Stimulated activated CD8-positive, alpha-beta memory T cell treated with anti-CD3 and anti-CD28 coated beads, Interleukin-7, amount 100 ng/mL, for 48 hours (primary cell): ENCODE data around the gene ST3GAL5.

Experiments
- DNase-seq, 2 donors: peaks; one replicate each; pipeline ENCODE4 v3.0.0-alpha.2; 2020; ENCODE audit warnings: low read depth in 1 of 2; ENCODE audit errors: extremely low read depth in 1 of 2

ST3GAL5 gene

DNA sequence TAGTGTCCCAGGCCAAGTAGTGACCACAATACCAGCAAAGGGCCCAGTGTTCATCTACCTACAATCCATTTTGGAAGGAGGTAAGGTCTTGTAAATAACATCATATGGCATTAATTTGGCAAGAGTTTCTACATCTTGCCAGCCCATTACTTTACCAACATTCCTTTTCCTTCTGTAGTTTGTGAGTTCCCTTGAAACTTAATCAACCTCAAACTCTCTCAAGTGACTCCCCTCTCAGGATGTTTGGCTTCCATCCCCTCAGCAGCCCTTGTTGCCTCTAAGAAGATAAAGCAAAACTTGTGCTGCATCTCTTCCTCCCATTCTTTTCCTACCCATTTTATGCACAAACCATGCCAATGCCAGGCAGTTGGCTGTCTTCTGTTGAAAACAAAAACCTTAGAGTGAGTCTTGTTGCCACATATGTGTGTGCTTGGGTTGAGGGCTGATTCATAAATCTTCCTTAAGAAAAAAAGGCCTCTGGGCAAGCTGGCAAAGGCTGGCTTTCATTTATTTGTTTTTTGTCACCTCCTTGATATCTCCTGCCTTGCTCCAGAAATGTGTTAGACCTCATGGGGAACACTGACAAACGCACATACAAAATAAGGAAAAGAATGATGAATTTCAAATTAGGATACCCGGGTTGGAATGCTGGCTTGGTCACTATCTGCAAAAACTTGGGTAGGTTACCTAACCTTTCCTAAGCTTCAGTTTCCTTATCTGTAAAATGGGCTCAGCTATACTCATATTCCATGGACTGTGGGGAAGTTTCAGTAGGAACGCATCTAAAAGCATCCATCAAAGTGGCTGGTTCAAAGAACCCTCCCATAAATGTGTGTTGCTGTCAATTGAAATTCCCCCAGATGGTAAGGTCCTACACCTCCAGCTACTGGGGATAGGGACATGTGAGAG lies 29.4 kb upstream of the ST3GAL5 start:
- DNase-seq: no peak

- DNase-seq: no peak
Observed at GRCh38 chr2:85915606-85916303, 27.0 kb upstream of the ST3GAL5 start.

GRCh38 chr2:85914922-85915321 lies 26.1 kb upstream of the ST3GAL5 start:
- no peak for DNase-seq

DNA sequence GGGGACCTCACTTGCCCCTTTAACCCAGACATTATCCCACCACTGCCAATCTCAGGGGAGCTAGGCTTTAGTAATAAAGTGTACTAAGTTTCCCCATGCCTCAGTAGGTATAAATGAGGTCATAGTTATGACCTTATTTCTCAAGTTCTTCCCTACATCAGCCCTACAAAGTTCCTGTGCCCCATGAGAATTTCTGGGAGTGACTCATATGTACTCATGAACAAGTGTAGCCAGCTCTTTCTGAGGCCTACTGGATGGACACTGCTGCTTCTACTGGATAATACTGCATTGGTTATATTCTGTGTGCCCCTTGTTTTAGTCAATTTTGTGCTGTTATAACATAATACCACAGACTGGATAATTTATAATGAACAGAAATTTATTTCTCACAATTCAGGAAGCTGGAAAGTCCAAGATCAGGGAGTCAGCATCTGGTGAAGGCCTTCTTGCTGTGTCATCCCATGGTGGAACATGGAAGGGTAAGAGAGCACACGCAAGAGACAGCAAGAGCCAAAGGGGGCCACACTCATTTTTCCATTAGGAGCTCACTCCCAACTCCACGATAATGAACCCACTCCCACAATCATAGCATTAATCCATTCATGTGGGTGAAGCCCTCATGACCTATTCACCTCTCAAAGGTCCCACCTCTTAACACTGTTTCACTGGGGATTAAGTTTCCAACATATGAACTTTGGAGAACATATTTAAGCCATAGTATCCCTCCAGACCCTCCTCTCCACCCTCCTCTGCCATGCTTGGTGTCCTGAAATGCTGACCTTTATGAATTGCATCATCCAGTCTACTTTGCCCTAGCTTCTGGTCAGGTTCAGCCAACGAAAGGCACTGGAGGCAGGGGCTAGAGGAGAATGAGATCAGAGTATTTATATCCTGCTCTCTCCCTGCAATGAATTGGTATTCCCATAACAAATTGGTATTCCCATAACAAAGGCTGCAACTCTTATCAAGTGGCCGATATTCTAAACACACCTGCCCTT lies 25.4 kb upstream of the ST3GAL5 start:
- no peak for DNase-seq

DNA sequence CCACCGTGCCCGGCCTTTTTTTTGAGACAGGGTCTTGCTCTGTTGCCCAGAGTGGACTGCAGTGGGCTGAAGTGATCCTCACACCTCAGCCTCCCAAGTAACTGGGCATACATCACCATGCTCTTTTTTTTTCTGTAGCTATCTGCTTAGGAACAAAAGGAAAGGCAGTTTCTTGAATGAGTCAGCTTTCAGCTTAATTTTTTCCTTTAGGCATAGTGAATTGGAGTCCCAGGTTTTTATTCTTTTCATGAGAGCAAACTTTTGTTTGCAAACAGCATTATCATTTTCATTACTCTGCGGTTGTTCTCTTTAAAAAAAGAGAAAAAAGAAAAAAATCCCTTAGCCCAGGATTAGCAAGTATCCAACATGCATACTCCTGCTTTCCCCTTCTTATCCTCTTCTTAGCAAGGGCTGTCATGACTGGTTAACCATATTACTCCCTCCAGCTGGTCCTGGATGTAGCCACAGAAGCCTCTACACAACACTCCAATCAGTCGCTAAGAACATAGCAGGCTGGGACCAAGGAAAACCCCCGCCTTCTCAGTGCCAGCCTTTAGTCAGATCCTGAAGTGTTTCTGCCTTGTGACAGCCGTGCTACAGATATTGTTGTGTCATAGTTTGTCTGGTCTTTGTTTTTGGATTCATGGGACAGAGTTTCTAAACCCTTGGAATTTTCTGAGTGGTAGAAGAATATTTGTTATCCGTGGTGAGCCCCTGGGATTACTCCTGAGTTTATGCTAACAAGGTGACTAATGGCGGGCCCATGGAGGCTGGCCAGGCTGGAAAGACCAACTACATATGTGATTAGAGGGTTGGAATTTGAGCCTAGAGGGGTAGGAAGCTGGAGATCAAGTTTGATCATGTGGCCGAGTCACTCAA lies 23.3 kb upstream of the ST3GAL5 start:
- DNase-seq: no peak

- DNase-seq: no peak
Observed at GRCh38 chr2:85911097-85911496, 22.3 kb upstream of the ST3GAL5 start.

DNA sequence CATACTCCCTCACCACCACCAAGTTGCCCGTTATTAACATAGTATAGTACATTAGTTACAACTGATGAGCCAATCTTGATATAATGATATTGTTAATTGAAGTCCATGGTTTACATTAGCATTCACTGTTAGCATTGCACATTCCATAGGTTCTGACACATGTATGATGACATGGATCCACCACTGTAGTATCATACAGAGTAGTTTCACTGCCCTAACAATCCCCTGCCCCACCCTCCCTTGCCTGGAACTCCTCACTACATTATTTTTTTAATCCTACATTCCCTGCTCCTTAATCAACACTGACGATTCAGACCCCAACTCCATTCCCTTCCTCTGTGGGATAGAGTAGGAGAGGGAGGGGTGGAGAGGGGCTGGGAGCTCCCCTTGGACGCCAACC lies 20.2 kb upstream of the ST3GAL5 start:
- no peak for DNase-seq

DNA sequence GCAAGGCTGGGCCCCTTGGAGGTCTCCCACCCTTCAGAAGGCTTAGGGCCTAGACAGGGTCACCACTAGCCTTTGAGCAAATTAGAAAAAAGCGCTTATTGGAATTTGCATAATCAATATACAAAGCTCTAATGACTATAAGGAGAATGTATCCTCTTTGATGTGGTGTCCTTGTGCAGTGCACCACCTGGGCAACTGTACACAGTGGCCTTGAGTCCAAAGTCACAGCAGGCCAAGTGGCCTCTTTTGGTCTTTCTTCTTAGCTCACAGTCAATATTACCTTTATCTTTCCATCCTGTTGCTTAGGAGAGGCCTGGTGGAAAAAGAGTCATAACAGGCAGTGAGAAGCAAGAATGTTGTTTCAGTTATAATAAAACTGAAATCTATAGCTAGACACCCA lies 19.7 kb upstream of the ST3GAL5 start:
- no peak for DNase-seq

GRCh38 chr2:85907671-85908157 lies 18.9 kb upstream of the ST3GAL5 start:
- DNase-seq: no peak

- DNase-seq: no peak
Observed at GRCh38 chr2:85906748-85907147, 18.0 kb upstream of the ST3GAL5 start.

GRCh38 chr2:85905891-85906290 lies 17.1 kb upstream of the ST3GAL5 start:
- DNase-seq: no peak

DNA sequence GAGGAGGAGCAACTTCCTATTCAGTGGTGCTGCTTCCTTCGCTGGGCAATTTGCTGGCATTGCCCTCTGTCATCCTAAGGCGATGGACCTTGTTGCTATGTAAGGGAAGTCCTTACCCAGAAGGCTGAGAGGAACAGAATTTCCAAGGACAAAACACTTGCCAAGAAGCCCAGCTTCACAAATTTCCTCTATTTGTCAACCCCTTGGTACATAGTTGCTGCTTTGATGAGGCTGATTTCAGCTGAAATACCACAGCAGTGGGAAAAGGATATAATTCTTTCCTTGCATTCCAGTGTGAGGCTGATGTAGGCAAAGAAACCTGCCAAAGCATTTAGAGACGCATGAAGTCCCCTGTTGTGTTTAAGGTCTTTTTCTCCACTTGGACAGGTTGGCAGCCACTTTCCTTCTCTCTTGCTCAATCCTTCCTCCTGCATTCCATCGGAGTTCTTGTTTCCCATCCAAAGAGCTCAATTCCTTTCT lies 16.4 kb upstream of the ST3GAL5 start:
- no peak for DNase-seq

DNA sequence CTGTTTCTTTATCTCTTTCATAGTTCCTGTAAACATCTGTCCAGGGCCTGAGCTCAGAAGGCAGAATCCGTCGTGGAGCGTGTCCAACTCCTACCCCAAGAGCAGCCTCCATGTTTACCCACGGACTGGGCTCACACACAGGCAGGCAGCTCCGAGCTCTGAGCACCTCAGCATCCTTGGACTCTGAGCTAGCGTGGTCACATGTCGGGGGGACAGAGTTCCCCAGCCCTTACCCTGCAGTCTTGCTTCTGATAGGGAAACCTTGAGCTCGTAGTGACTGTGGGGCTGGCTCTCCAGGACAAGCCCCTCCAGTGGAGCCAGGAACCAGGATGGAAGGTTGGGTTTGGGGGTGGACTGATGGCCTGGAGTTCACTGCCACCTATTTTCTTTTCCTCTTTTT lies 15.1 kb upstream of the ST3GAL5 start:
- DNase-seq: no peak

GRCh38 chr2:85902496-85902895 lies 13.7 kb upstream of the ST3GAL5 start:
- no peak for DNase-seq

- DNase-seq: no peak
Observed at GRCh38 chr2:85901155-85901554, 12.4 kb upstream of the ST3GAL5 start.

DNA sequence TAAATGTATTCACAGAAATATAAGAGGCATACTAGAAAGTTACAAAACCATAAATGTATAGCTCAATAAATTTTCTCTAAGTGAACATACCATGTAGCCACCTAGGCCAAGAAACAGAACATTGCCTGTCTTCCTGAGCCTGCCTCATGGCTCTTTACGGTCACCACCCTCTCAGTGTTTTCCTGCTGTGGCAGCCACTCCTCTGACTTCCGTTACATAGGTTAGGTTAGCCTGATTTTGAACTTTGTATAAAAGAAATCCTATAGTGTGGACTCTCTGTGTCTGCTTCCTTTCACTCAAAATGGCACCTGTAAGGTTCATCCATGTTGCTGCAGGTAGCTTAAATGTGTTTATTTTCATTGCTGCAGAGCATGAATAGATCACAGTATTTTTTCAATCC lies 11.6 kb upstream of the ST3GAL5 start:
- no peak for DNase-seq

- DNase-seq: no peak
Observed at GRCh38 chr2:85899849-85900248, 11.1 kb upstream of the ST3GAL5 start.

- no peak for DNase-seq
Observed at GRCh38 chr2:85899284-85899683, 10.5 kb upstream of the ST3GAL5 start.

GRCh38 chr2:85898881-85899280 lies 10.1 kb upstream of the ST3GAL5 start:
- DNase-seq: no peak
